GM10266 (cell line): Measurements from ENCODE around the gene PPP1R3F.
"Not testable (repeated sequence)": the region's sequence is repeated elsewhere in the genome, so short reads cannot be mapped to it uniquely, and the experiment has no call there.

Experiments used
- DNase-seq: peaks from one replicate; pipeline ENCODE4 v3.0.0; 2012; ENCODE audit errors: extremely low spot score
- TF ChIP-seq, protein P1 (sequence below): IDR thresholded peaks from 2 replicates; pipeline ENCODE4 v1.5.1; 2012; ENCODE audit warnings: mild to moderate bottlenecking, low read depth; ENCODE audit not compliant: control insufficient read depth, insufficient read depth; ENCODE audit errors: missing control alignments

The PPP1R3F gene

DNA sequence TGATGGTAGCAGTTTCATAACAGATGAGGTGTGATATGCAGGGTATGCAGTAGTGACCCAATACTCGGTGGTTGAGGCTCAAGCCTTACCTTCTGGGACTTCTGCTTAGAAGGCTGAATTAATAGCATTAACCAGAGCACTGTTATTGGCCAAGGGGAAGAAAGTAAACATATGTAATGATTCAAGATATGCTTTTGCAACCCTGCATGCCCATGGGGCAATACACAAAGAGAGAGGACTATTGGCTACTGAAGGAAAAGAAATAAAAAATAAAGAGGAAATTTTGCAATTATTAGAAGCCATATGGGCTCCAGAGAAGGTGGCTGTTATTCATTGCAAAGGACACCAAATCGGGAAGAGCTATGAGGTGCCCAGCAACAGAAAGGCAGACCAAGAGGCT is 42.6 kb downstream of the PPP1R3F start:
- no peak for DNase-seq
- TF ChIP-seq, protein P1, sequence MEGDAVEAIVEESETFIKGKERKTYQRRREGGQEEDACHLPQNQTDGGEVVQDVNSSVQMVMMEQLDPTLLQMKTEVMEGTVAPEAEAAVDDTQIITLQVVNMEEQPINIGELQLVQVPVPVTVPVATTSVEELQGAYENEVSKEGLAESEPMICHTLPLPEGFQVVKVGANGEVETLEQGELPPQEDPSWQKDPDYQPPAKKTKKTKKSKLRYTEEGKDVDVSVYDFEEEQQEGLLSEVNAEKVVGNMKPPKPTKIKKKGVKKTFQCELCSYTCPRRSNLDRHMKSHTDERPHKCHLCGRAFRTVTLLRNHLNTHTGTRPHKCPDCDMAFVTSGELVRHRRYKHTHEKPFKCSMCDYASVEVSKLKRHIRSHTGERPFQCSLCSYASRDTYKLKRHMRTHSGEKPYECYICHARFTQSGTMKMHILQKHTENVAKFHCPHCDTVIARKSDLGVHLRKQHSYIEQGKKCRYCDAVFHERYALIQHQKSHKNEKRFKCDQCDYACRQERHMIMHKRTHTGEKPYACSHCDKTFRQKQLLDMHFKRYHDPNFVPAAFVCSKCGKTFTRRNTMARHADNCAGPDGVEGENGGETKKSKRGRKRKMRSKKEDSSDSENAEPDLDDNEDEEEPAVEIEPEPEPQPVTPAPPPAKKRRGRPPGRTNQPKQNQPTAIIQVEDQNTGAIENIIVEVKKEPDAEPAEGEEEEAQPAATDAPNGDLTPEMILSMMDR, result no peak

DNA sequence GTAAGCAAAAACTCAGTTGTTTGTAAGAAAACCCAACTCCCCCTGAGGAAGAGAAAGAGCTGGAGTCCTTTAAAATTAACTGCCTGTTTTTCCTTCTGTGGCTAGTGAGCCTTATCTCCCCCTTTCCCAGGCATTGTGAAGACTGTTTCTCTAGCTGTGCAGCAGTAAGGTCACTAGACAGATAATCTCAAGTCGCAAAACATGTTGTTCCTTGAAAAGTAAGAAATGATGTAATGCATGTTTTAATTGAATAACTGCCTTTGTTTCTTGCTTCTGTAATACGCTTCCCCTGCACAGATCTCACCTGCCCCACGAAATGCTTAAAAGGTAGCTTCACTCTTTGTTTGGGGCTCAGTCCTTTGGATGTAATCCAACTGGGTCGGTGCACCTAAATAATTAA is 46.5 kb downstream of the PPP1R3F start:
- no peak for DNase-seq
- TF ChIP-seq, protein P1, result no peak

DNA sequence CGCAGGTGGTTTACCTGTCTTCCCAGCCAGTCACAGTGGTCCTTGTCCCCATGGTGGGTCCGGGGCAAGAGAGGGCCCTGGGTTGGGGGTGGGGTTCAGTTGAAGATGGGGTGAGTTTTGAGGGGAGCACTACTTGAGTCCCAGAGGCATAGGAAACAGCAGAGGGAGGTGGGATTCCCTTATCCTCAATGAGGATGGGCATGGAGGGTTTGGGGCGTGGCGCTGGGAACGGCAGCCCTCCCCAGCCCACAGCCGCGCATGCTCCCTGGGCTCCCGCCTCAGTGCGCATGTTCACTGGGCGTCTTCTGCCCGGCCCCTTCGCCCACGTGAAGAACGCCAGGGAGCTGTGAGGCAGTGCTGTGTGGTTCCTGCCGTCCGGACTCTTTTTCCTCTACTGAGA is 52.1 kb downstream of the PPP1R3F start, which contains the start of gene GAGE12J:
GAGE12J (plus strand) TSS at position 301 of the 400 bp plus-strand sequence. CDS start 1,157 bp downstream, outside the sequence.
- not testable (repeated sequence) for DNase-seq

DNA sequence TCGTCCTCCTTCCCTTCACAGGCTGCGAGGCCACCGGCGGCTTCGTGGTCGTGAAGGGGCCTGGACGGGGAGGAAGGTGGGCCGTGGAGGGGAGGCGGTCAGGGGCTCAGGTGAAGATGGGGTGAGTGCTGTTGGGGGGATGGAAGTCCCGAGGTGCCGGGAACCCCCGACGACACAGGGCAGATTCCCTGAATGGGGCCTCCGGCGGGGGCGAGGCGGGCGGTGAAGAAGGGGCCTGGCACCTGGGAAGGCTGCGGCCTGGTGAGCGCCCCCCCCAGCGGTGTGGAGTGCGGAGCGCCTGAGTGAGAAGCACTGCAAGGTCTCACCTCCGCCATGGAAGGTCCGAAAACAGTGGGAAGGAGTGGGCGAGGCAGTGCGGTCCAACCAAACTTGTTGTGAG is 52.7 kb downstream of the PPP1R3F start:
- not testable (repeated sequence) for DNase-seq

DNA sequence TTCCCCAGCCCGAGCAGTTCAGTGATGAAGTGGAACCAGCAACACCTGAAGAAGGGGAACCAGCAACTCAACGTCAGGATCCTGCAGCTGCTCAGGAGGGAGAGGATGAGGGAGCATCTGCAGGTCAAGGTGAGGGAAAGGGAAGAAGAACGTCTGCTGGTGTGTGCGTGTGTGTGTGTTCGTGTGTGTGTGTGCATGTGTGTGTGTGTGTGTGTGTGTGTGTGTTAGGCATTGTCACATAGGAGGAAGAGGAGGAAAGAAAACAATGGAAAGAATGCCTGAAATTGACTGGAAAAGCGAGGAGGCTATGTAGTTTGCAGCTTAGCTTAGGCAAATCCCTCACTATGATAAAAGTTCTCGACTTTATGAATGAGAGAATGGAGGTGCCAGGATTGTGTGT is 54.1 kb downstream of the PPP1R3F start:
- DNase-seq, result not testable (repeated sequence)

DNA sequence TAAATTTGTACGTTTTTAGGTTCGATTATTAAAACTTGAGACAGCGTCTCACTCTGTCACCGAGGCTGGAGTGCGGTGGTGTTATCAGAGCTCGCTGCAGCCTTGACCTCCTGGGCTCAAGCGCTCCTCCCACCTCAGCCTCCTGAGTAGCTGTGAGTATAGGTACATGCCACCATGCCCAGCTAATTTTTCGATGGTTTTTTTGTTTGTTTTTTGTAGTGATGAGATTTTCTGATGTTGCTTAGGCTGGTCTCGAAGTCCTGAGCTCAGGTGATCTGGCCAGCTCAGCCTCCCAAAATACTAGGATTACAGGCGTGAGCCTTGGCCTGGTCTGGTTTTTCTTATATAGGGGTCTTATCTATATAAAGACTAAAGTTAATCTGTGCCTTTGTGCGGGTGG is 60.8 kb downstream of the PPP1R3F start:
- not testable (repeated sequence) for DNase-seq

DNA sequence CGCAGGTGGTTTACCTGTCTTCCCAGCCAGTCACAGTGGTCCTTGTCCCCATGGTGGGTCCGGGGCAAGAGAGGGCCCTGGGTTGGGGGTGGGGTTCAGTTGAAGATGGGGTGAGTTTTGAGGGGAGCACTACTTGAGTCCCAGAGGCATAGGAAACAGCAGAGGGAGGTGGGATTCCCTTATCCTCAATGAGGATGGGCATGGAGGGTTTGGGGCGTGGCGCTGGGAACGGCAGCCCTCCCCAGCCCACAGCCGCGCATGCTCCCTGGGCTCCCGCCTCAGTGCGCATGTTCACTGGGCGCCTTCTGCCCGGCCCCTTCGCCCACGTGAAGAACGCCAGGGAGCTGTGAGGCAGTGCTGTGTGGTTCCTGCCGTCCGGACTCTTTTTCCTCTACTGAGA is 61.7 kb downstream of the PPP1R3F start, which contains the start of gene GAGE13:
GAGE13 (plus strand) TSS at position 301 of the 400 bp plus-strand sequence. CDS start 1,156 bp downstream, outside the sequence.
- not testable (repeated sequence) for DNase-seq

DNA sequence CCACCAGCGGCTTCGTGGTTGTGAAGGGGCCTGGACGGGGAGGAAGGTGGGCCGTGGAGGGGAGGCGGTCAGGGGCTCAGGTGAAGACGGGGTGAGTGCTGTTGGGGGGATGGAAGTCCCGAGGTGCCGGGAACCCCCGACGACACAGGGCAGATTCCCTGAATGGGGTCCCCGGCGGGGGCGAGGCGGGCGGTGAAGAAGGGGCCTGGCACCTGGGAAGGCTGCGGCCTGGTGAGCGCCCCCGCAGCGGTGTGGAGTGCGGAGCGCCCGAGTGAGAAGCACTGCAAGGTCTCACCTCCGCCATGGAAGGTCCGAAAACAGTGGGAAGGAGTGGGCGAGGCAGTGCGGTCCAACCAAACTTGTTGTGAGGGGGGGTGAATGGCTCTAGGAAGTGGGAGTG is 62.2 kb downstream of the PPP1R3F start:
- not testable (repeated sequence) for DNase-seq
